Activated T-helper 17 cell treated with anti-CD3 and anti-CD28 coated beads, Interleukin-2, amount 50 U/mL, for 72 hours (primary cell): ENCODE measurements around the gene ARHGAP28. TPM values are rescaled to one million over a fixed set of nuclear protein-coding genes. Genes with fewer than 3 reads are reported as not detected.

Experiments used
- ATAC-seq: fragments of 150-1000 bp; cut with Tn5 transposase; replicated peaks from 2 replicates; pipeline ENCODE4 v1.10.0; 2021; ENCODE audit warnings: mild to moderate bottlenecking, moderate library complexity
- H3K27ac Mint-ChIP-seq: one replicate; pipeline ENCODE4 v1.8.0; 2022; ENCODE audit warnings: mixed read lengths
- H3K27me3 Mint-ChIP-seq: one replicate; pipeline ENCODE4 v1.8.0; 2022; ENCODE audit warnings: mixed read lengths
- H3K36me3 Mint-ChIP-seq: one replicate; pipeline ENCODE4 v1.8.0; 2022; ENCODE audit warnings: low read depth, mild to moderate bottlenecking, mixed read lengths
- H3K4me1 Mint-ChIP-seq: one replicate; pipeline ENCODE4 v1.8.0; 2022; ENCODE audit warnings: mixed read lengths
- H3K4me3 Mint-ChIP-seq: one replicate; pipeline ENCODE4 v1.8.0; 2022; ENCODE audit warnings: mild to moderate bottlenecking, mixed read lengths
- H3K9me3 Mint-ChIP-seq: one replicate; pipeline ENCODE4 v1.8.0; 2022; ENCODE audit warnings: mixed read lengths
- total RNA-seq, 2 donors: library from RNA; stranded (reverse); gene quantifications; one replicate each; pipeline ENCODE4 v1.2.3, GENCODE V29; 2022

The ARHGAP28 gene
- total RNA-seq, 2 donors from 2014 or later = not detected

DNA sequence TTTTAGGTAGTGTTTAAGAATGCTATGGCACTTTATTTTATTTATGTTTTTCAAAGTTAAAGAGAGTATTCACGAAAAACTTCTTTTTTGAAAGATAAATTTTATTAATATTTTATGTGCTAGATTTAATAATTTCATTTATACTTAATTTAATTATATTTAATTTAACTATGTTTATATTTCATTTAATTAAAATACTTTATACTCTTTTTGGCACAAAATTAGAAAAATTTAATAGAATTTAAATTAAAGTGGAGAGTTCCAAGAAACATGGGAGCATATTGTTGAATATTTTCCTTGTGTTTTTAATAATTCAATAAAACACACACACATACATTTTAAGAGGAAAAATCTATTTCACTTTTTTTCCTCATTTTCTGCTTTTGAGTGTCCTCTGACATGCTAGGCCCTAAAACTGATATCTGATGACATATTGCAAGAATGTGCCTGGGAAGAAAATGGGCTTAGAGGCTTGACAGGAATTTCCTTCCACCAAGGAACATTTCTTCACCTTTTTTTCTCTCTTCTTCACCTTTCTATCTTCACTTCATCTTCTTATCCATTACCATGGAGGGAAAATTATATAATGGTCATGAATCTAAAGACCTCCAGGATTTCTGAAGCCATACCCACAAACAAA lies 15.4 kb downstream of the ARHGAP28 start:
- Mint-ChIP-seq H3K4me3 (no peak overlapping the region), H3K36me3 (no peaks in the 10 kb centered on the region), H3K4me1 (no peaks in the 10 kb centered on the region), H3K9me3 (peaks cover 8% of the 10 kb centered on the region), H3K27ac (no peak overlapping the region), H3K27me3 (no peaks in the 10 kb centered on the region)
- no peak for ATAC-seq

DNA sequence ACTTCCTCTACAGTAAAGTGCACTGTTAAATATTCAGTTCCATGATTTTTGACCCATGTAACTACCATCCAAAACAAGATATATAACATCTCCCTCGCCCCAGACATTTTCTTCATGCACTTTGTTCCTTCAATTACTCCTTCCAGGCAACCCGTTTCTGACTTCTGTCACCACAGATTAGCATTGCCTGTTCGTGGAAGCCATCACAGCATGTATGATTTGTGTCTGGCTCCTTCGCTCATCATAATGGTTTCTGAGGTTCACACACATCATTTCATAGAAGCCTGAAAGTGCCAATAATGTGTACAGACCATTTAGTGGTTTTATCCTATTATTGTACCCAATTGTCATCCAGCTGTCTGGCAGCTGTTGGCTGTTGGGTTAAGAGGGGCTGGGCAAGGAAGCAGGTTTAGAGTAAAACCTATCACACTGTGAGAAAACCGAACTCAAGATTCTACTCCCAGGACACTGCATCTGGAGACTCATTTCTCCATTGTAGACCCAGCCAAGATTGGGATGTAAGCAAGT lies 16.1 kb downstream of the ARHGAP28 start:
- H3K9me3 Mint-ChIP-seq = peaks cover 8% of the 10 kb centered on the region
- no peaks in the 10 kb centered on the region for H3K27me3 Mint-ChIP-seq
- no peaks in the 10 kb centered on the region for H3K4me1 Mint-ChIP-seq
- H3K36me3 Mint-ChIP-seq = no peaks in the 10 kb centered on the region
- no peak overlapping the region for H3K27ac Mint-ChIP-seq
- ATAC-seq = no peak
- no peak overlapping the region for H3K4me3 Mint-ChIP-seq

DNA sequence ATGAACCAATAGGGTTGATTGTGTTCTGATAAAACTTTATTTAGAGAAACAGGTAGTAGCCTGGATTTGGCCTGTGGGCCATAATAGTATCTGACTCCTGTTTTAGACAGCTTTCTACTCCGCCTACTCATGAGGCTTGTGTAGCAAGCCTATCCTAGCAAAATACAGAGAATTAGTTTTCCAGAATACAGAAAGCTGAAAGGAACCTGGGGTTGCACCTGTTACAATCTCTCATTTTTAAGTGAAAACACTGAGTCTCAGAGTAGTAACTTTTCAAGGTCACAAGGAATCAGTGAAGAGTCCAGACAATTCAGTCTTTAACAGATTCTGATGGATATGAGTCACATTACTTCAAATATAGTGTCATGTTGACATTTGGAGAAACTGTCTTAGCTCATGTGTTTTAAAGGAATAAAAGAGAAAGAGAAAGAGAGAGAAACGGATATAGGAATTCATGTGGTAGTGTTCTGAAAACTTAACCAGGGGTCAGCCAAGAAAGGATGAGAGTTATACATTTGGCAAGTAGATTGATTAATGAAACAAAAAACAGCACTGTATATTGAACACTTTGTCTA lies 17.0 kb downstream of the ARHGAP28 start:
- H3K36me3 Mint-ChIP-seq = no peaks in the 10 kb centered on the region
- no peak overlapping the region for H3K27ac Mint-ChIP-seq
- H3K9me3 Mint-ChIP-seq = peaks cover 8% of the 10 kb centered on the region
- no peak overlapping the region for H3K4me3 Mint-ChIP-seq
- H3K4me1 Mint-ChIP-seq = no peaks in the 10 kb centered on the region
- no peak for ATAC-seq
- H3K27me3 Mint-ChIP-seq = no peaks in the 10 kb centered on the region

DNA sequence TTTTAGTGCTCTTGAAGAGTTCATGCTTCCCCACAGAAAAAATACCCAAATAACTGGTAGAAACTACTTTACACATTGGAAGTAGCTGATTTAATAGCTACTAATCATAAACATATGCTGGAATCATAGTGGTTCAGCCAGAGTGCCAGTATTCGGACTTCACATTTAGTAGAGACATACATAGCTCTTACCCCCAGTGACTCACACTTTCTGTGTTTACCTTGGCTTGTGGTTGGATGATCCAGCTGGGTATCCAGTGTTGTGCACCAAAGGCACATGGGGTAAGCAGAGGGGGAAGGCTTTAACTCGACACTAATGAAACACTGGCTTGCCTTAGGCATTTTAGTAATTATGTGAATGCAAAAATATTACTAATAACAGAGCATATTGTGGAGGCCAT lies 18.1 kb downstream of the ARHGAP28 start:
- Mint-ChIP-seq H3K4me1 (no peaks in the 10 kb centered on the region), H3K27ac (no peak overlapping the region), H3K9me3 (peaks cover 8% of the 10 kb centered on the region), H3K27me3 (no peaks in the 10 kb centered on the region), H3K4me3 (no peak overlapping the region), H3K36me3 (no peaks in the 10 kb centered on the region)
- ATAC-seq = no peak

DNA sequence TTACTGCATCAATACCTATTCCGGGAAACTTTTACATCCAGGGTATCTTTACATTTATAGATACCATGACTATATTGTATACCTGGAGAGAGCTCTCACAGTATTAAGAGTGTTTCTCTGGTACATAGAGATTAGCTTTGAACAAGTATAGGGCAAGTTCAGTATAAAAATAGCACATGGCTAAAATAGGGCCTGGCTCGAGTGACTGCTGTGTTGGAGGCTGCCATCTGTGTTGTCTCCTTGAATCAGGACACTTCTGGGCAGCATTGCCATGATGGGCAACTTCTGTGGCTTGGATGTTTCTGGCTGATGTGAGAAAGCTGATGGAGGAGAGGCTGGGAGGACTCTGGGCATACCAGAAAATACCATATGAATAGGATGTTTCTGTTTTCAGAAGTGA lies 18.7 kb downstream of the ARHGAP28 start:
- Mint-ChIP-seq H3K27me3 (no peaks in the 10 kb centered on the region), H3K36me3 (no peaks in the 10 kb centered on the region), H3K4me1 (no peaks in the 10 kb centered on the region), H3K4me3 (no peak overlapping the region), H3K27ac (no peak overlapping the region), H3K9me3 (peaks cover 8% of the 10 kb centered on the region)
- ATAC-seq = no peak

DNA sequence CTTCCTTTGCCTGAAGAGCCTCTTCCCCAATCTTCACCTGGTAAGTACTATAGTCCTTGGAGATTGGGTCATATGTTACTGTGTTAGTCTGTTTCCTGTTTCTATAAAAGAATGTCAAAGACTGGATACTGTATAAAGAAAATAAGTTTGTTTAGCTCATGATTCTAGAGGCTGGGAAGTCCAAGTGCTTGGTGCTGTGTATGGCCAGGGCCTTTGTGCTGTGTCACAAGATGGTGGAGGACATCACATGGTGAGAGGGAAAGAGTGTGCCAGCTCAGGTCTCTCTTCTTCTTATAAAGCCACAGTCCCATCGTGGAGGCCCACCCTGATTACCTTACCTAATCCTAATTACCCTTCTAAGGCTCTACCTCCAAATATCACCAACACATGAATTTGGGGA lies 20.9 kb downstream of the ARHGAP28 start:
- ATAC-seq = no peak
- no peaks in the 10 kb centered on the region for H3K36me3 Mint-ChIP-seq
- no peaks in the 10 kb centered on the region for H3K4me1 Mint-ChIP-seq
- peaks cover 4% of the 10 kb centered on the region for H3K9me3 Mint-ChIP-seq
- H3K27me3 Mint-ChIP-seq = no peaks in the 10 kb centered on the region
- no peak overlapping the region for H3K4me3 Mint-ChIP-seq
- H3K27ac Mint-ChIP-seq = no peak overlapping the region

DNA sequence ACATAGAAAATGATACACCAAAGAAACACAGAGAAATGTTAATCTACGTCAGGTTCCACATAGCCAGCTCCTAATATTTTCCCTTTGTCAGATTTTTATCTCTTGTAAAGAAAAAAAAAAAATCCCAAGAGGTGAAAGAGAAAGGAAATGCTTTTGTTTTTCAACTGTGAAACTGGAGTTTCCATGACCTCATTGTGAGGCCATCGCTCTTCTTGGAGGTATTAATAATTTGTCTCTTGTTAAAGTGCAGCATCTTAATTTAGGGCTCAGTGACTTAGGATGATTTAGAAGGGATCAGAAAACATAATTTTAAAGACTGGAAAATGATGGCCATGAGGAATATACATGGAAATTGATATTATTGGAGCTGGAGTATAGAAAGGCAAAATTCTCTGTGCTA lies 21.7 kb downstream of the ARHGAP28 start:
- Mint-ChIP-seq H3K4me1 (no peaks in the 10 kb centered on the region), H3K27me3 (no peaks in the 10 kb centered on the region), H3K4me3 (no peak overlapping the region), H3K36me3 (no peaks in the 10 kb centered on the region), H3K27ac (no peak overlapping the region), H3K9me3 (peaks cover 4% of the 10 kb centered on the region)
- no peak for ATAC-seq

DNA sequence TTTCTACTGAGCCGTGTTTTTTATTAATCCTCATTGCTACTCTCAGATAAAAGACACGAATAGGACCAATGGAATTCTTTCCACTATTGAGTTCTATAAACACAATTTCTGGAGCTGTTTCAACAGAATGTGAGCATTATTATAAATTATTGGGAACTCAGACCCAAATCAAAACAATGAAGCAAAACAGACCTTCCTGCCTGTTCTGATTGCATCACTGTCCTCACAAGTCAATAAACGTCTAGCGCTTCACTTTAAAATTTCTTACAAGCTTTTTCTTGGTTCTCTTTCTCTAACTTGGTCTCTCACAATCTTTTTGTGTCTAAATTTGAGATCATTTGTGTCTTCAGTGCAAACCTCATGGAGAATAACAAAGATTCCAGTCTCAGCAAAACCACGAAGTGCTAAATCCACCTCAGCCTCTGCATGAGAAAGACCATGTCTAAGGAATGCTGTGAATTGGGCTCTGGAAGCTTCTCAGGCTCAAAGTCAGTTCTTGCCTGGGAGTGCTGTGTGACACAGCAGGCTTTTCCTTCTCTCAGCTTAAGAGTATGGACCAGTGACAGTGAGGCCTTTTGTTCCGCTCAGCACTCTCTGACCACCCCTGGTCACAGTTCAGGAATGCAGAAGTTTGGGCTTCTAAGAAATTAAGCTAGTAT lies 22.8 kb downstream of the ARHGAP28 start:
- Mint-ChIP-seq H3K4me3 (no peak overlapping the region), H3K9me3 (no peaks in the 10 kb centered on the region), H3K36me3 (no peaks in the 10 kb centered on the region), H3K27me3 (no peaks in the 10 kb centered on the region), H3K4me1 (no peaks in the 10 kb centered on the region), H3K27ac (no peak overlapping the region)
- no peak for ATAC-seq

DNA sequence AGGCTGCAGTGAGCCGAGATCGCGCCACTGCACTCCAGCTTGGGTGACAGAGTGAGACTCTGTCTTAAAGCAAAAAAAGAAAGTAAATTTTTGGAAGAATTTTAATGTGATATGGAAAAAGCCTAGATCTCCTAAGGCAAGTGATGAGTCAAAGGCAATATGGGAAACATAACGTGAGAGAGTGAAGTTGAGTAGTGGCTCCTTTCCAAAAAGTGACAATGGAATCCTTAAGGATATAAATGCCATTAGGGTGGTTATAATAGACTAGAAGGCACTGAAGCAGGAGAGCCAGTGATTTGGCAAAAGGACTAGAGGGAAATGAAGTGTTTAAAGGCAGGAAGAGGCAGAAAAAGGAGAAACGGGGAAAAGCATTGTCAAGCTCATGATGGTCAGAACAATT lies 25.6 kb downstream of the ARHGAP28 start:
- Mint-ChIP-seq H3K4me3 (no peak overlapping the region), H3K27ac (no peak overlapping the region), H3K27me3 (no peaks in the 10 kb centered on the region), H3K4me1 (no peaks in the 10 kb centered on the region), H3K9me3 (no peaks in the 10 kb centered on the region), H3K36me3 (no peaks in the 10 kb centered on the region)
- no peak for ATAC-seq

DNA sequence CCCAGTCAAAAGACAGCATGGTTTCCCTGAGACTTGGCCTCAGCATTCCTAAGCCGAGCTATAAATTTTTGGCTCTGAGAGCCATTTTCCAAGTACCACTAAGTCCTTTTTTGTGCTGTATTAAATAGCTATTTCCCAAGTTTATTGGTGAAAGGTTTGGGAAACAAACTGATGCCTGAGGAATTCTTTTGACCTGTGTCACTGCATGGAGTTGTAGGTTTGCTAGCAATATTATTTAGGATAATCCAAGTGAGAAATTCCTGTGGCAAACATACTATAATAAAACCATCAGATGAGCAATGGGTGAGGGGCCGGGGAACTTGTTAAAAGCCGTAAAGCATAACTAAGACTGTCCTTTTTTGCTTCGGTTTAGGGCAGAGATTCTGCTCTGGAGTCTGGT lies 28.4 kb downstream of the ARHGAP28 start:
- Mint-ChIP-seq H3K36me3 (no peaks in the 10 kb centered on the region), H3K27ac (no peak overlapping the region), H3K4me1 (no peaks in the 10 kb centered on the region), H3K27me3 (no peaks in the 10 kb centered on the region), H3K9me3 (peaks cover 4% of the 10 kb centered on the region), H3K4me3 (no peak overlapping the region)
- no peak for ATAC-seq

DNA sequence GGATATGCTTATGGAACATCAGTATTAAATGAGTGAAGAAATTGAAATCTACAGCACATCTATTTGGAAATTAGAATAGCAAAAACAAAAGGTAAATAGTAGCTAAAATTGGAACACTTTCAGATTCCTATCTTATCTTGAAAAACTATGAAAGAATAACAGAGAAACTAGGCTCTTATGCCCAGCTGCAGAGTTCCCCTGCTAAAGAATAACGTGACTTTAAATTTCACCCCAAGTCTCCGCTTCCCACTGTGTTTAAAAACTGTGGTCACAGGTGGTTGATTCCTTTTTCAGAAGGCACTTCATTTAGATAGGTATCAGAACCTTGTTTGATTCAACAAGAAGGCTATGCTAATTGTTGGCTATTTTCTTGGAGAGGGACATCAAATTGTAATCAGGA lies 30.1 kb downstream of the ARHGAP28 start:
- H3K27ac Mint-ChIP-seq = no peak overlapping the region
- no peak for ATAC-seq
- peaks cover 4% of the 10 kb centered on the region for H3K9me3 Mint-ChIP-seq
- H3K36me3 Mint-ChIP-seq = no peaks in the 10 kb centered on the region
- no peaks in the 10 kb centered on the region for H3K27me3 Mint-ChIP-seq
- no peak overlapping the region for H3K4me3 Mint-ChIP-seq
- H3K4me1 Mint-ChIP-seq = no peaks in the 10 kb centered on the region

DNA sequence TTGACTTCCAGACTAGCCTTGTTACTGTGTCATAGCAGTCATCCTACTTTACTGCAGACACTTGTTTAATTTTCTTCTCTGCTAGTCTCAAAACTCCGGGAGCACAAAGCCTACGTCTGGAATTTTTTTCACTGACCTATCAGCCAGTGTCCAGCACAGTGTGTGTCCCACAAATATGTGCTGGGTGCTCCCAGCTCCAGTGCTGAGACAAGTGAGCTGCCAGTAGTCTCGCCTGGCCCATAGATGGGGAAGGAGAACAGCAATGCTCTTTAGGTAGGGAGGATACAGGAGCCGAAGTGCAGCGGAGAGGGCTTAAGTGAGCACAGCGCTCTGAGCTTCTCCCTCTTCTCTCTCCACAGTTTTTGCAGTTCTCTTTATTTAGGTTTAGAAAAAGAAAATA lies 34.0 kb downstream of the ARHGAP28 start:
- peaks cover 15% of the 10 kb centered on the region for H3K9me3 Mint-ChIP-seq
- H3K4me3 Mint-ChIP-seq = no peak overlapping the region
- H3K27ac Mint-ChIP-seq = no peak overlapping the region
- H3K36me3 Mint-ChIP-seq = no peaks in the 10 kb centered on the region
- H3K4me1 Mint-ChIP-seq = no peaks in the 10 kb centered on the region
- no peaks in the 10 kb centered on the region for H3K27me3 Mint-ChIP-seq
- ATAC-seq = no peak

DNA sequence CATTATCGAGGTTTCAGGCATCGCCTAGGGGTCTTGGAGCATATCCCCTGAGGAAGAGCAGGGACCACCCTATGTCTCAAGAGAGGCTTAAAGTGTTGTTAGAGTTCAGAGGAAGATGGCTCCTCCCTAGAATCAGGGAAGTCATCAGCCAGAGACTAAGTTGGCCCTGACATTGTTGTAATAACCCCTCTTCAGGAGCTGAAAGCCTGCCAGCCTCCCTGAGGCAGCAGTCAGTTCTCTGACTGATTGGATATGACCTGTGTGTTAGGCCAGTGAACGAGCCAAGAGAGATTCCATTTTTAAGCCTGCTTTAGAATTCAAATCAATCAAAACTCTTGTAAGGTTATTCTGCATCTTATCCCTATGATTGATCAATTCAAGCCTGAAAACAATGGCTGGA lies 34.9 kb downstream of the ARHGAP28 start:
- ATAC-seq = no peak
- H3K27ac Mint-ChIP-seq = no peak overlapping the region
- H3K4me3 Mint-ChIP-seq = no peak overlapping the region
- H3K27me3 Mint-ChIP-seq = no peaks in the 10 kb centered on the region
- H3K36me3 Mint-ChIP-seq = no peaks in the 10 kb centered on the region
- H3K4me1 Mint-ChIP-seq = no peaks in the 10 kb centered on the region
- H3K9me3 Mint-ChIP-seq = peaks cover 15% of the 10 kb centered on the region

DNA sequence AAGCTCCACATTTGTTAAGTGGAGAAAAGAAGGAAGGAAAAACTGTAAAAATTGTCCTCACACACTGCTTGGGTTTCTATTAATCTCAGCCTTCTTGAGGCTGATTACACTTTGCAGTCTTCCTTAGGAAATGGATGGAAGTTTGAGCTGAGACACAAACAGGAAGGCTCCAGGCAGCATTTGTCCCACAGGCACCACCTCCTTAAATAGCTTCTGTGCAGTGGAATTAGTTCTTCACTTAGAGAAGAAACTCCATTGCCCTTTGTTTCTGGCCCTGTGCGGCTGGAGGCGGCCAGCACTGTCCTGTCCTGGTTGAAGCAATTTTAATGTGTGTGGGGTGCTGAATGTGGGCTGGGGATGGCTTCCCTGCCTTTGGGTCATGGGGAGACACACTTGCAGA lies 44.3 kb downstream of the ARHGAP28 start:
- Mint-ChIP-seq H3K4me1 (no peaks in the 10 kb centered on the region), H3K4me3 (no peak overlapping the region), H3K9me3 (peaks cover 16% of the 10 kb centered on the region), H3K36me3 (no peaks in the 10 kb centered on the region), H3K27ac (no peak overlapping the region), H3K27me3 (no peaks in the 10 kb centered on the region)
- ATAC-seq = no peak

DNA sequence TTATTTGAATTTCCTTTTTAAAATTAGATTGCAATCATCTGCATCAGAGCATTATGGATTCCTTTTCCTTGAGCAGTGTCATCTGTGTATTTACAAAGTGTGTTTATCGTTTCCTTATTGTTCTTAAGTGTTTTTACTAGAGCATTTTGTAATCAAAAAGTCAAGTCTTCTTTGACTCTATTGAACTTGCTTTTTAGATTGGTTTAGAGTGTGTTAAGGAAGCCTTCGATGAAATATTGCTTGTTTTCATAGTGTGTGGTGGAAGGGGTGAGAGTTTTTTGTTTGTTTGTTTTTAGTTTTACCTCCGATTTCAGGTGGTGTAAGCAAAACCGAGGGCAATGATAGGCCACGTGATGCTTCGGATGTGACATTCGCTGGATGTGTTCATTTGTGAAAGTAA lies 45.7 kb downstream of the ARHGAP28 start:
- H3K4me1 Mint-ChIP-seq = no peaks in the 10 kb centered on the region
- no peak overlapping the region for H3K4me3 Mint-ChIP-seq
- no peaks in the 10 kb centered on the region for H3K27me3 Mint-ChIP-seq
- H3K27ac Mint-ChIP-seq = no peak overlapping the region
- H3K36me3 Mint-ChIP-seq = no peaks in the 10 kb centered on the region
- H3K9me3 Mint-ChIP-seq = peaks cover 16% of the 10 kb centered on the region
- ATAC-seq = no peak
